Measurements from ENCODE around the gene P2RY2. TPM values are rescaled to one million over a fixed set of nuclear protein-coding genes. Genes with fewer than 3 reads are reported as not detected.

Gene P2RY2
- total and polyA plus RNA-seq, 2 of the 8 experiments (the other 6 are each of a cell fraction or from before 2014, with no cell fraction given), result 1.0 to 1.5 TPM

DNA sequence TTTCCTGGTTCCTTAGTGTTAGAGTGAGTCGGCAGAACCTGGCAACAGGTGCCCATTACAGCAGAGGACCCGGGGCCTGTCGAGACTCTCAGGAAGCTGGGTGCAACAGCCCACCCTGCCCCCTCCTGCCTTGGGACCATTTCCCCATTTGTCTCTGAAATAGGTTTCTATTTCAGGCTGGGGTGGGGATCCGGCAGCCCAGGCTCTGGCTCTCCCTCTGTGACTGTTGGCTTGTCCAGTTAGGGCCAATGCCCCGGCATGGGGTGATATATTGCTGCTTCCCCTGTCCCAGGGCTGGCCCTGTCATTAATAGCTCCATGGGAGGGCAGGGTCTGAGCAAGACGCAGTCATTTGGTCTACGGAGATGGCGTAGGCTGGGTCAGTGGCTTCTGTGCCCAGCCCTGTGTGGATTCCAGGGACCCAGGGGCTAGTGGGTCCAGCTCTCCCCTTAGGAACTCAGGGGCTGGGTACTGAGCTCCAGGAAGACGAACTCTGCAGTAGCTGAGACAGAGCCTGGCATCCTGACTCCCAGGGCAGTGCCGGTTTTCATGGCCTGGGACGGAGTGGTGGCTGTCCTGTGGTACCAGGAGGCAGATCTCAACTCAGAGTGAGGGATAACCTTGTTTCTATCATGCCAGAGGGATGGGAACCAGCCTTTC lies 56.8 kb downstream of the P2RY2 start (continued):
- TF ChIP-seq CHD7 (IDR thresholded peaks at IDR 0.05; ENCODE audit: insufficient replicate concordance, low read length), result no peak
- TF ChIP-seq CEBPB (IDR thresholded peaks at IDR 0.05; ENCODE audit: low read depth, low read length), result no peak
- TF ChIP-seq CHD2 (IDR thresholded peaks at IDR 0.05; ENCODE audit: low read length), result no peak
- no peak for TF ChIP-seq GABPA (IDR thresholded peaks at IDR 0.05; ENCODE audit: borderline replicate concordance, insufficient read depth, low read length)
- TF ChIP-seq GTF2F1 (IDR thresholded peaks at IDR 0.05; ENCODE audit: borderline replicate concordance, low read depth, low read length), result no peak
- no peak for TF ChIP-seq CHD1 (IDR thresholded peaks at IDR 0.05; ENCODE audit: low read depth, low read length)
- TF ChIP-seq YY1 (IDR thresholded peaks at IDR 0.05; ENCODE audit: low read depth, low read length), result no peak
